CD4-positive, alpha-beta T cell (primary cell): ENCODE results near the gene C1orf35. TPM values are rescaled to one million over a fixed set of nuclear protein-coding genes. Genes with fewer than 3 reads are reported as not detected.

Source experiments
- ATAC-seq: fragments of 200-7000 bp; cut with Tn5 transposase; one replicate; pipeline ENCODE4 v1.10.0; 2022; ENCODE audit warnings: mild to moderate bottlenecking; ENCODE audit not compliant: poor library complexity
- CTCF ChIA-PET: fragments of 350-600 bp; sonication (Branson Sonifier 250); formaldehyde crosslinking; loops from one replicate; lab custom pipeline; 2021; ENCODE audit warnings: antibody characterized with exemption, inconsistent platforms; lab: Charles Lee
- POLR2A ChIA-PET: fragments of 350-600 bp; sonication (Branson Sonifier 250); formaldehyde crosslinking; loops from one replicate; lab custom pipeline; 2021; ENCODE audit warnings: antibody characterized with exemption, inconsistent platforms; lab: Charles Lee
- DNase-seq, 14 experiments: peaks; one replicate each; pipeline ENCODE4 v3.0.0-alpha.2; 2013 to 2020; ENCODE audit warnings: mixed read lengths in 2 of 14
- H3K27ac ChIP-seq, 2 donors: one replicate each; pipeline versions ENCODE4 v1.5.1 to v1.7.0; 2013; ENCODE audit warnings: low read length in 2 of 2, low read depth in 1 of 2, mild to moderate bottlenecking in 1 of 2
- H3K27me3 ChIP-seq, 2 experiments: 1 replicate in 1 of 2; 2 replicates in 1 of 2; pipeline versions ENCODE4 v1.6.1 to v1.7.0; 2013; ENCODE audit warnings: low read length in 2 of 2, control low read depth in 1 of 2, mild to moderate bottlenecking in 1 of 2, moderate library complexity in 1 of 2; ENCODE audit not compliant: insufficient read depth in 2 of 2, control insufficient read depth in 1 of 2
- H3K36me3 ChIP-seq: one replicate; pipeline ENCODE4 v1.6.1; 2013; ENCODE audit warnings: low read length, control low read depth; ENCODE audit not compliant: insufficient read depth
- H3K4me1 ChIP-seq: one replicate; pipeline ENCODE4 v1.6.1; 2013; ENCODE audit warnings: low read length, control low read depth; ENCODE audit not compliant: insufficient read depth
- H3K4me3 ChIP-seq: one replicate; pipeline ENCODE4 v1.5.1; 2013; ENCODE audit warnings: mild to moderate bottlenecking, low read length, moderate library complexity
- H3K9me3 ChIP-seq, 2 experiments: 1 replicate in 1 of 2; 2 replicates in 1 of 2; pipeline versions ENCODE4 v1.6.1 to v1.7.0; 2013; ENCODE audit warnings: low read length in 2 of 2, mild to moderate bottlenecking in 2 of 2, control low read depth in 1 of 2, moderate library complexity in 1 of 2; ENCODE audit not compliant: control insufficient read depth in 1 of 2, insufficient read depth in 1 of 2
- H3K27ac Mint-ChIP-seq: one replicate; pipeline ENCODE4 v1.8.0; 2020; ENCODE audit warnings: mixed read lengths
- H3K27me3 Mint-ChIP-seq: one replicate; pipeline ENCODE4 v1.8.0; 2021; ENCODE audit warnings: mixed read lengths
- H3K36me3 Mint-ChIP-seq: one replicate; pipeline ENCODE4 v1.8.0; 2021; ENCODE audit warnings: low read depth, mixed read lengths
- H3K4me1 Mint-ChIP-seq: one replicate; pipeline ENCODE4 v1.8.0; 2021; ENCODE audit warnings: low read depth, mixed read lengths
- H3K4me3 Mint-ChIP-seq: one replicate; pipeline ENCODE4 v1.8.0; 2020; ENCODE audit warnings: mild to moderate bottlenecking, mixed read lengths
- H3K9me3 Mint-ChIP-seq: one replicate; pipeline ENCODE4 v1.8.0; 2020; ENCODE audit warnings: mixed read lengths
- CTCF ChIP-seq: fragments of 200-600 bp; IDR thresholded peaks from one replicate; pipeline ENCODE4 v1.8.0; 2022; ENCODE audit warnings: antibody characterized with exemption, mild to moderate bottlenecking
- intact Hi-C, 2 experiments: fragments of 100-400 bp; cut with DNase I in 1 of 2; cut with micrococcal nuclease in 1 of 2; formaldehyde crosslinking; loops; one replicate each; pipeline versions ENCODE4 v1.15.1 to v1.9.0; 2023 to 2025; cut with DNase I, micrococcal nuclease
- total RNA-seq, 174 experiments: library from RNA in 2 of 174; stranded (reverse) in 2 of 174; gene quantifications; one replicate each; pipeline ENCODE4 v1.2.3 and lab custom pipeline; 2021 to 2026

C1orf35 gene
- total RNA-seq, 2 experiments from 2014 or later = 36.6 to 40.3 TPM

GRCh38 chr1:228081144-228081543 is 22.0 kb downstream of the C1orf35 start:
- H3K27me3 ChIP-seq = no peaks in the 10 kb centered on the region
- H3K4me3 ChIP-seq = peak overlapping the region; percentile 80
- H3K9me3 ChIP-seq = no peaks in the 10 kb centered on the region
- ATAC-seq = no peak
- no peak for TF ChIP-seq CTCF
- H3K36me3 ChIP-seq = peaks cover 6% of the 10 kb centered on the region
- H3K4me1 ChIP-seq = peaks cover 51% of the 10 kb centered on the region
- Mint-ChIP-seq H3K4me3 (peak overlapping the region; percentile 87), H3K36me3 (peaks cover 27% of the 10 kb centered on the region), H3K4me1 (peaks cover 45% of the 10 kb centered on the region), H3K27me3 (no peaks in the 10 kb centered on the region), H3K9me3 (no peaks in the 10 kb centered on the region), H3K27ac (peak overlapping the region; percentile 79)
- POLR2A ChIA-PET = interaction anchor here (1.6 to 3.7 kb wide), 3 partner anchors 18 to 85 kb away, joined by 11 to 44 read pairs (median 38); partner anchors contain the start of gene IBA57
- intact Hi-C loops = loop anchor here (5.0 to 10.0 kb wide), 4 partner anchors 86 to 1136 kb away; partner anchors contain the start of genes IBA57 (in 2 of the 2), COQ8A (in 1 of the 2) and ZNF678 (in 1 of the 2)
- no peak overlapping the region for H3K27ac ChIP-seq
- CTCF ChIA-PET = interaction anchor here (1.1 kb wide), 1 partner anchor 86 kb away, joined by 3 read pairs; no protein-coding TSS in a partner anchor
- DNase-seq = peak in 2 of 14 experiments; percentile 11 to 42

- Histone ChIP-seq H3K4me3 (no peak overlapping the region), H3K36me3 (no peaks in the 10 kb centered on the region), H3K9me3 (no peaks in the 10 kb centered on the region), H3K4me1 (peaks cover 37% of the 10 kb centered on the region), H3K27ac (no peak overlapping the region), H3K27me3 (no peaks in the 10 kb centered on the region)
- H3K9me3 Mint-ChIP-seq = no peaks in the 10 kb centered on the region
- peak overlapping the region; percentile 55 for H3K27ac Mint-ChIP-seq
- ChIA-PET CTCF (no interaction called here), POLR2A (no interaction called here)
- H3K4me1 Mint-ChIP-seq = peaks cover 31% of the 10 kb centered on the region
- intact Hi-C loops = loop anchor here (5.0 to 10.0 kb wide), 4 partner anchors 88 to 1135 kb away; partner anchors contain the start of genes IBA57 (in 2 of the 2), COQ8A (in 1 of the 2) and ZNF678 (in 1 of the 2)
- ATAC-seq (no peak), DNase-seq (no peak)
- H3K4me3 Mint-ChIP-seq = peak overlapping the region; percentile 82
- no peak for TF ChIP-seq CTCF
- H3K36me3 Mint-ChIP-seq = peaks cover 16% of the 10 kb centered on the region
- no peaks in the 10 kb centered on the region for H3K27me3 Mint-ChIP-seq
Measured at GRCh38 chr1:228079601-228080263, 23.4 kb downstream of the C1orf35 start.

- CTCF ChIA-PET = no interaction called here
- no peaks in the 10 kb centered on the region for H3K36me3 ChIP-seq
- Mint-ChIP-seq H3K27ac (peak overlapping the region; percentile 55), H3K27me3 (no peaks in the 10 kb centered on the region), H3K36me3 (peaks cover 9% of the 10 kb centered on the region), H3K4me3 (peak overlapping the region; percentile 82), H3K4me1 (peaks cover 29% of the 10 kb centered on the region), H3K9me3 (no peaks in the 10 kb centered on the region)
- H3K4me1 ChIP-seq = peaks cover 29% of the 10 kb centered on the region
- H3K27ac ChIP-seq = no peak overlapping the region
- DNase-seq (no peak), ATAC-seq (no peak)
- no peaks in the 10 kb centered on the region for H3K27me3 ChIP-seq
- intact Hi-C loops = no loop called here
- H3K4me3 ChIP-seq = no peak overlapping the region
- H3K9me3 ChIP-seq = no peaks in the 10 kb centered on the region
- TF ChIP-seq CTCF = no peak
- POLR2A ChIA-PET = no interaction called here
Measured at GRCh38 chr1:228079013-228079412, 24.1 kb downstream of the C1orf35 start.
